BJ (cell line): Measurements from ENCODE around the gene ZNF281. TPM values are rescaled to one million over a fixed set of nuclear protein-coding genes. Genes with fewer than 3 reads are reported as not detected.
A peak's percentile ranks its signal among the peaks of the same experiment; 100 is the strongest.

ENCODE experiments used
- CTCF ChIA-PET: fragments of 350-600 bp; formaldehyde crosslinking; extraction: SDS; loops from one replicate; lab custom pipeline; 2021; ENCODE audit warnings: antibody characterized with exemption, inconsistent platforms; lab: Yijun Ruan, JAX
- POLR2A ChIA-PET: fragments of 300-600 bp; sonication (Branson Sonifier 250); formaldehyde crosslinking; extraction: SDS; loops from one replicate; lab custom pipeline; 2021; ENCODE audit warnings: antibody characterized with exemption; lab: Charles Lee
- DNase-seq: peaks from one replicate; pipeline ENCODE4 v3.0.0-alpha.2; 2011; ENCODE audit warnings: low read depth
- H3K27me3 ChIP-seq: 2 replicates; pipeline ENCODE4 v1.6.0; 2011; ENCODE audit warnings: low read length; ENCODE audit not compliant: control insufficient read depth, insufficient read depth
- H3K36me3 ChIP-seq: 2 replicates; pipeline ENCODE4 v1.5.1; 2011; ENCODE audit warnings: low read length; ENCODE audit not compliant: control insufficient read depth, insufficient read depth
- H3K4me3 ChIP-seq: 2 replicates; pipeline ENCODE4 v1.5.1; 2011; ENCODE audit warnings: low read depth, mild to moderate bottlenecking, control low read depth, low read length
- polyA minus RNA-seq: library from RNA; depleted of rRNA, polyadenylated mRNA; stranded (reverse); fragments of >200 nt; gene quantifications from 2 replicates; pipeline ENCODE4 v1.2.3, GENCODE V29; 2011; rRNA and poly(A)+ RNA removed
- polyA plus RNA-seq: library from polyadenylated mRNA; depleted of rRNA; stranded (reverse); fragments of >200 nt; gene quantifications from 2 replicates; pipeline ENCODE4 v1.2.3, GENCODE V29; 2011; rRNA removed
- TF ChIP-seq, protein P1 (sequence below): IDR thresholded peaks from 2 replicates; pipeline ENCODE4 v1.5.1; 2011; ENCODE audit warnings: low read depth, mild to moderate bottlenecking, control low read depth, inconsistent platforms, low read length, moderate library complexity; ENCODE audit not compliant: insufficient read depth

The ZNF281 gene, protein sequence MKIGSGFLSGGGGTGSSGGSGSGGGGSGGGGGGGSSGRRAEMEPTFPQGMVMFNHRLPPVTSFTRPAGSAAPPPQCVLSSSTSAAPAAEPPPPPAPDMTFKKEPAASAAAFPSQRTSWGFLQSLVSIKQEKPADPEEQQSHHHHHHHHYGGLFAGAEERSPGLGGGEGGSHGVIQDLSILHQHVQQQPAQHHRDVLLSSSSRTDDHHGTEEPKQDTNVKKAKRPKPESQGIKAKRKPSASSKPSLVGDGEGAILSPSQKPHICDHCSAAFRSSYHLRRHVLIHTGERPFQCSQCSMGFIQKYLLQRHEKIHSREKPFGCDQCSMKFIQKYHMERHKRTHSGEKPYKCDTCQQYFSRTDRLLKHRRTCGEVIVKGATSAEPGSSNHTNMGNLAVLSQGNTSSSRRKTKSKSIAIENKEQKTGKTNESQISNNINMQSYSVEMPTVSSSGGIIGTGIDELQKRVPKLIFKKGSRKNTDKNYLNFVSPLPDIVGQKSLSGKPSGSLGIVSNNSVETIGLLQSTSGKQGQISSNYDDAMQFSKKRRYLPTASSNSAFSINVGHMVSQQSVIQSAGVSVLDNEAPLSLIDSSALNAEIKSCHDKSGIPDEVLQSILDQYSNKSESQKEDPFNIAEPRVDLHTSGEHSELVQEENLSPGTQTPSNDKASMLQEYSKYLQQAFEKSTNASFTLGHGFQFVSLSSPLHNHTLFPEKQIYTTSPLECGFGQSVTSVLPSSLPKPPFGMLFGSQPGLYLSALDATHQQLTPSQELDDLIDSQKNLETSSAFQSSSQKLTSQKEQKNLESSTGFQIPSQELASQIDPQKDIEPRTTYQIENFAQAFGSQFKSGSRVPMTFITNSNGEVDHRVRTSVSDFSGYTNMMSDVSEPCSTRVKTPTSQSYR
- 13.5 and 22.5 TPM in 2 replicates for polyA plus RNA-seq
- 34.8 and 35.2 TPM in 2 replicates for polyA minus RNA-seq

DNA sequence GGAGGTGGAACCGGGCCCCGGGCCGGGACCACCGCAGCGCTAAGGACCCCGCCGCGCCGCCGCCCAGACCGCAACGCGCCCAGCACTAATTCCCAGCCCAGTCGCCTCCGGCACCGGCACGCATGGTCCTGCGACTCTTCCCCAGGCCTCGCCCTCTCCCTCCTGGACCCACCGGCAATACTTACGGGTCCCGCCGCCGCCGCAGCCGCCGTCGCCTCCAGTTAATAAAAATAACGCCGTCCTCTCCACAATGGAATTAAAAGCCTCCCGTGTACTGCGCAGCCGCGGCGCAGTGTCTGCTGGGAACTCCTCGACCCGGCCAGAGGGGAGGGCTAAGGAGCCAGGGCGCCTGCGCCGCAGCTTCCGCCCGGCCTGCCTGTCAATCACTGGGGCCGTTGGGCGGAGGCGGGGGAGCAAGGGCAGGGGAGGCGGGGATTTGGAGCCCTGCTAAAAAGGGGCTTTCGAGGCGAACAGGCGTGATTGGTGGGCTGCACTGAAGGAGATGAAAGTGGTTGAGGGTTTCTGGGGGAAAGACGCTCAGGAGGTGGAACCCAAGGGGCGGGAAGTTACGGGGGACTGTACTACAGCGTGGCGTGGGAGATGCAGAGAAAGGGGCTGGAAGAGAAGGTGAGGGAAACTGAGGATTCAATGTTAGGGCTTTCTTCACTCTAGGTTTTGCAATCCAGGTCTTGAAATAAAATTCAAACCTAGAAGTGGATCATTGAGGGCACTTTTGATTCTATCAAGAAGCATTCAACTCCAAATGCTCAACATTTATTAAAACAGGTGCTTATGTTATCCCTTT is at the start of gene ZNF281:
TSS of gene ZNF281 (minus strand) at position 276 of the 805 bp plus-strand sequence. CDS start 331 bp downstream, outside the sequence.
- peak; percentile 57 for DNase-seq
- Histone ChIP-seq H3K36me3 (peaks cover 4% of the 10 kb centered on the region), H3K27me3 (no peaks in the 10 kb centered on the region), H3K4me3 (peak within 1 kb of the TSS; percentile 81)
- ChIA-PET CTCF (no interaction called here), POLR2A (interaction anchor here (0.6 kb wide), 1 partner anchor 26 kb away, joined by 3 read pairs; no protein-coding TSS in a partner anchor)
- TF ChIP-seq, protein P1, sequence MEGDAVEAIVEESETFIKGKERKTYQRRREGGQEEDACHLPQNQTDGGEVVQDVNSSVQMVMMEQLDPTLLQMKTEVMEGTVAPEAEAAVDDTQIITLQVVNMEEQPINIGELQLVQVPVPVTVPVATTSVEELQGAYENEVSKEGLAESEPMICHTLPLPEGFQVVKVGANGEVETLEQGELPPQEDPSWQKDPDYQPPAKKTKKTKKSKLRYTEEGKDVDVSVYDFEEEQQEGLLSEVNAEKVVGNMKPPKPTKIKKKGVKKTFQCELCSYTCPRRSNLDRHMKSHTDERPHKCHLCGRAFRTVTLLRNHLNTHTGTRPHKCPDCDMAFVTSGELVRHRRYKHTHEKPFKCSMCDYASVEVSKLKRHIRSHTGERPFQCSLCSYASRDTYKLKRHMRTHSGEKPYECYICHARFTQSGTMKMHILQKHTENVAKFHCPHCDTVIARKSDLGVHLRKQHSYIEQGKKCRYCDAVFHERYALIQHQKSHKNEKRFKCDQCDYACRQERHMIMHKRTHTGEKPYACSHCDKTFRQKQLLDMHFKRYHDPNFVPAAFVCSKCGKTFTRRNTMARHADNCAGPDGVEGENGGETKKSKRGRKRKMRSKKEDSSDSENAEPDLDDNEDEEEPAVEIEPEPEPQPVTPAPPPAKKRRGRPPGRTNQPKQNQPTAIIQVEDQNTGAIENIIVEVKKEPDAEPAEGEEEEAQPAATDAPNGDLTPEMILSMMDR, result no peak

DNA sequence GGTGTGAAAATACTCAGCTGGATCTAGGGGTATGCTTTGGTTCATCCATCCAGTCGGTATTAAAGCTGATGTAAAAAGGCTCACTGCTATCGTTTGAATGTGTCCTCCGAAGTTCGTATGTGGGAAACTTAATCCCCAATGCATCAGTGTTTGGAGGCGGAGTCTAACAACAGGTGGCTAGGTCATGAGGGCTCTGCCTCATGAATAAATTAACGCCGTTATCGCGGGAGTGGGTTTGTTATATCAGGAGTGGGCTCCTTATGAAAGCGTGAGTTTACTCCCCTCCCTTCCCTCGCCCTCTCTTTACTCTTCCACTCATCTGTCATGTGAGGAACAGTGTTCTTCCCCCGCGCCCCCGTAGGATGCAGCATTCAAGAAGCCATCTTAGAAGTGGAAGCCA is 48.9 kb upstream of the ZNF281 start:
- Histone ChIP-seq H3K27me3 (no peaks in the 10 kb centered on the region), H3K4me3 (no peak overlapping the region), H3K36me3 (no peaks in the 10 kb centered on the region)
- CTCF ChIA-PET, result no interaction called here
- TF ChIP-seq, protein P1, result no peak
- no peak for DNase-seq
- POLR2A ChIA-PET, result no interaction called here

DNA sequence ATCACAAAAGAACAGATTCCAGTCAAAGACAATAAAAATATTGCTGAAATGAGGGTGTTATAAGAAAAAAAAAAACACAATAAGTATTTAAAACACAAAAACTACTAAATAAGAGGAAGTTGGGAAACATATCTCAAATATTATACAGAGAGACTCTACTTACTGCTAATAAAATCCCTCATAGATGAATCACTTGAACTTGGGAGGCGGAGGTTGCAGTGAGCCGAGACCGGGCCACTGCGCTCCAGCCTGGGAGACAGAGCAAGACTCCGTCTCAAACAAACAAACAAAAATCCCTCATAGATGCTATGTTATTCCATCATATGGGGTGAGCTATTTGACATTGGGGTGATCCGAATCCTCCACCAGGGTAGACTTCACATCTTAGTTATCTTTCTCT is 48.0 kb upstream of the ZNF281 start:
- no peaks in the 10 kb centered on the region for H3K36me3 ChIP-seq
- ChIA-PET POLR2A (interaction anchor here (0.6 kb wide), 1 partner anchor 1851 kb away, joined by 4 read pairs; no protein-coding TSS in a partner anchor), CTCF (no interaction called here)
- H3K27me3 ChIP-seq, result no peaks in the 10 kb centered on the region
- DNase-seq, result no peak
- TF ChIP-seq, protein P1, result no peak
- H3K4me3 ChIP-seq, result no peak overlapping the region

DNA sequence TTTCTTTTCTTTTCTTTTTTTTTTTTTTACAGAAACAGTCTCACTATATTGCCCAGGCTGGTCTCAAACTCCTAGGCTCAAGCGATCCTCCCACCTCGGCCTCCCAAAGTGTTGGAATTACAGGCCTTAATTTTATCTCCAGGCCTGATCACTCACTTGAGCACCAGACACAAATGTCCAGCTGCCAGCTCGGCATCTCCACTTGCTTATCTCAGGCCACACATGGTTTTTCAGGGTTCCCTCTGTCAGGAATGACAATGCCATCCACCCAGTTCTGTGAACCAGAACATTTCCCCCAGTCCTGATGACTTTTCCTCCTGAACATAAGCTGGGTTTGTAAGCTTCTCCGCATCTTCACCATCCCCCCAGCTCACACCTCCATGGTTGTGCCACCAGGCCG is 44.6 kb upstream of the ZNF281 start:
- CTCF ChIA-PET, result interaction anchor here (0.7 kb wide), 1 partner anchor 98 kb away, joined by 4 read pairs; no protein-coding TSS in a partner anchor

More for the DNA sequence above, 44.6 kb upstream of the ZNF281 start:
- no peaks in the 10 kb centered on the region for H3K36me3 ChIP-seq
- H3K4me3 ChIP-seq, result no peak overlapping the region
- DNase-seq, result no peak
- no peaks in the 10 kb centered on the region for H3K27me3 ChIP-seq
- TF ChIP-seq, protein P1, result no peak
- POLR2A ChIA-PET, result no interaction called here
